PC-3 (cell line): ENCODE data around the gene NMNAT2. TPM values are rescaled to one million over a fixed set of nuclear protein-coding genes. Genes with fewer than 3 reads are reported as not detected.

Experiments used
- ATAC-seq: fragments of 200-7000 bp; cut with Tn5 transposase; 2 replicates; pipeline ENCODE4 v1.9.1; 2020; ENCODE audit warnings: mild to moderate bottlenecking, moderate library complexity
- BruUV-seq: library from RNA; stranded (reverse); fragments of 400-500 nt; replicated peaks from 2 replicates; lab custom pipeline; 2021; lab: Mats Ljungman, UMichigan
- CTCF ChIA-PET: fragments of 300-600 bp; sonication (Branson Sonifier 250); formaldehyde crosslinking; loops from one replicate; lab custom pipeline; 2022; ENCODE audit warnings: antibody characterized with exemption; lab: Charles Lee
- POLR2A ChIA-PET: fragments of 300-600 bp; sonication (Branson Sonifier 250); formaldehyde crosslinking; loops from one replicate; lab custom pipeline; 2022; ENCODE audit warnings: antibody characterized with exemption; ENCODE audit not compliant: unreplicated experiment; lab: Charles Lee
- DNase-seq: peaks from one replicate; pipeline ENCODE4 v3.0.0-alpha.2; 2015
- H2AFZ ChIP-seq: fragments of 300-600 bp; sonication (generic); 2 replicates; pipeline ENCODE4 v1.6.0; 2016; ENCODE audit warnings: antibody characterized with exemption, low read length
- H3F3A ChIP-seq: fragments of 300-600 bp; sonication (generic); one replicate; pipeline ENCODE4 v1.6.0; 2017; ENCODE audit warnings: antibody characterized with exemption, low read length, control low read depth, mild to moderate bottlenecking; ENCODE audit not compliant: unreplicated experiment
- H3K27ac ChIP-seq: fragments of 300-600 bp; sonication (generic); 2 replicates; pipeline ENCODE4 v1.5.1; 2016; ENCODE audit warnings: mild to moderate bottlenecking, low read length
- H3K27me3 ChIP-seq: fragments of 300-600 bp; sonication (generic); 2 replicates; pipeline ENCODE4 v1.6.1; 2016; ENCODE audit warnings: low read length, mixed read lengths
- H3K36me3 ChIP-seq: fragments of 300-600 bp; sonication (generic); 2 replicates; pipeline ENCODE4 v1.6.1; 2016; ENCODE audit warnings: low read depth, mixed run types, low read length, mixed read lengths
- H3K4me1 ChIP-seq: fragments of 300-600 bp; sonication (generic); 2 replicates; pipeline ENCODE4 v1.5.1; 2016; ENCODE audit warnings: low read length; ENCODE audit not compliant: insufficient read depth
- H3K4me2 ChIP-seq: fragments of 300-600 bp; sonication (generic); 2 replicates; pipeline ENCODE4 v1.6.0; 2016; ENCODE audit warnings: low read length
- H3K4me3 ChIP-seq: fragments of 300-600 bp; sonication (generic); 2 replicates; pipeline ENCODE4 v1.5.1; 2016; ENCODE audit warnings: mild to moderate bottlenecking, low read length, mixed read lengths
- H3K79me2 ChIP-seq: fragments of 300-600 bp; sonication (generic); 2 replicates; pipeline ENCODE4 v1.6.1; 2017; ENCODE audit warnings: low read length, mixed read lengths
- H3K9ac ChIP-seq: fragments of 300-600 bp; sonication (generic); 2 replicates; pipeline ENCODE4 v1.6.0; 2016; ENCODE audit warnings: mild to moderate bottlenecking, low read length
- H3K9me2 ChIP-seq: fragments of 300-600 bp; sonication (generic); replicated peaks from 2 replicates; pipeline ENCODE4 v1.6.1; 2016; ENCODE audit warnings: mixed run types, low read length, mixed read lengths
- H3K9me3 ChIP-seq: fragments of 300-600 bp; sonication (generic); 2 replicates; pipeline ENCODE4 v1.6.1; 2016; ENCODE audit warnings: low read length, mixed read lengths
- H4K20me1 ChIP-seq: fragments of 300-600 bp; sonication (generic); 2 replicates; pipeline ENCODE4 v1.6.1; 2016; ENCODE audit warnings: low read length, mixed read lengths
- CTCF ChIP-seq: fragments of 300-600 bp; sonication (generic); conservative IDR thresholded peaks from 2 replicates; pipeline ENCODE4 v1.5.1; 2017; ENCODE audit warnings: antibody characterized with exemption, low read depth, mild to moderate bottlenecking, low read length
- EZH2 ChIP-seq: fragments of 300-600 bp; sonication (generic); IDR thresholded peaks from one replicate; pipeline ENCODE4 v1.6.1; 2017; ENCODE audit warnings: antibody characterized with exemption, mild to moderate bottlenecking, low read length; ENCODE audit not compliant: unreplicated experiment
- EZH2phosphoT487 ChIP-seq: fragments of 300-600 bp; sonication (generic); IDR thresholded peaks from 2 replicates; pipeline ENCODE4 v1.6.1; 2018; ENCODE audit warnings: mild to moderate bottlenecking, antibody characterized with exemption, low read length, borderline replicate concordance
- intact Hi-C: fragments of 100-400 bp; cut with micrococcal nuclease; formaldehyde crosslinking; loops from 2 replicates; pipeline ENCODE4 v1.9.0; 2023
- total RNA-seq: library from RNA; depleted of rRNA; stranded (reverse); fragments of >200 nt; gene quantifications from 2 replicates; pipeline ENCODE4 v1.2.3, GENCODE V29; 2014

The NMNAT2 gene
- total RNA-seq, 1 experiment from 2014 or later: 6.0 TPM

DNA sequence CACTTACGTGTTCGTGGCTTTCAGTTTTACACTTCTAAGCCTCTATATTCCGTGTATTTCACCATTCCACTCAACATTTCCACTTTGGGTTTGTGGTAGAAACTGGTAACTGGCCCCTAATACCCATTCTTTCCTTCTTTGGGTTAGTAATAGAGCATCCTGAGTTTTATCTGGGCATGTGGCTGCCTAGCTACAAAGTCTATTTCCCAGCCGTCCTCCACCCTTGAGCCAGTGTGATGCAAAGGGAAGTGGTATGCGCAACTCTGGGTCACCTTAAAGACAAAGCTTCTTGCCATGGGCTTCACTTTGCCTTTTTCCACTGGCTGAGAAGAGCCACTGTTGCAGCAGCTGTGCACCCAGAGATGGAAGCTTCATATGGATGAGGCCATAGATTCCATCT is 158.3 kb downstream of the NMNAT2 start:
- CTCF ChIA-PET: no interaction called here
- H3K9me3 ChIP-seq: no peaks in the 10 kb centered on the region
- intact Hi-C loops: no loop called here
- no peaks in the 10 kb centered on the region for H3F3A ChIP-seq
- H3K27me3 ChIP-seq: no peaks in the 10 kb centered on the region
- no peaks in the 10 kb centered on the region for H4K20me1 ChIP-seq
- TF ChIP-seq EZH2 (no peak), EZH2phosphoT487 (no peak)
- no peaks in the 10 kb centered on the region for H3K36me3 ChIP-seq
- H3K4me2 ChIP-seq: no peak overlapping the region
- H2AFZ ChIP-seq: no peak overlapping the region
- no peaks in the 10 kb centered on the region for H3K79me2 ChIP-seq
- no peak overlapping the region for H3K4me3 ChIP-seq
- BruUV-seq: no TSS peak
- H3K4me1 ChIP-seq: no peaks in the 10 kb centered on the region
- no peak for ATAC-seq
- H3K9ac ChIP-seq: no peak overlapping the region
- POLR2A ChIA-PET: no interaction called here
- H3K27ac ChIP-seq: no peak overlapping the region
- no peaks in the 10 kb centered on the region for H3K9me2 ChIP-seq
- DNase-seq: no peak

GRCh38 chr1:183255073-183255472 is 163.1 kb downstream of the NMNAT2 start:
- no peak overlapping the region for H3K4me3 ChIP-seq
- ChIA-PET POLR2A (no interaction called here), CTCF (no interaction called here)
- H3K4me2 ChIP-seq: no peak overlapping the region
- no peaks in the 10 kb centered on the region for H3K9me3 ChIP-seq
- H3K27ac ChIP-seq: no peak overlapping the region
- no TSS peak for BruUV-seq
- DNase-seq (no peak), ATAC-seq (no peak)
- H3K9me2 ChIP-seq: no peaks in the 10 kb centered on the region
- intact Hi-C loops: no loop called here
- H3K4me1 ChIP-seq: no peaks in the 10 kb centered on the region
- H3K36me3 ChIP-seq: no peaks in the 10 kb centered on the region
- H2AFZ ChIP-seq: no peak overlapping the region
- no peak overlapping the region for H3K9ac ChIP-seq
- H3K27me3 ChIP-seq: no peaks in the 10 kb centered on the region
- no peaks in the 10 kb centered on the region for H3K79me2 ChIP-seq
- TF ChIP-seq EZH2: no peak
- TF ChIP-seq CTCF: no peak
- TF ChIP-seq EZH2phosphoT487: no peak
- no peaks in the 10 kb centered on the region for H4K20me1 ChIP-seq
- no peaks in the 10 kb centered on the region for H3F3A ChIP-seq

- Histone ChIP-seq H3K4me1 (no peaks in the 10 kb centered on the region), H3K36me3 (no peaks in the 10 kb centered on the region), H2AFZ (no peak overlapping the region), H3K4me3 (no peak overlapping the region), H3K27me3 (no peaks in the 10 kb centered on the region), H4K20me1 (no peaks in the 10 kb centered on the region), H3F3A (no peaks in the 10 kb centered on the region), H3K9me3 (no peaks in the 10 kb centered on the region), H3K9ac (no peak overlapping the region), H3K27ac (no peak overlapping the region), H3K4me2 (no peak overlapping the region), H3K79me2 (no peaks in the 10 kb centered on the region), H3K9me2 (no peaks in the 10 kb centered on the region)
- TF ChIP-seq EZH2phosphoT487 (no peak), CTCF (no peak), EZH2 (no peak)
- ChIA-PET CTCF (no interaction called here), POLR2A (no interaction called here)
- intact Hi-C loops: no loop called here
- BruUV-seq: no TSS peak
- DNase-seq: no peak
- ATAC-seq: no peak
Measured at GRCh38 chr1:183251959-183252450, 166.2 kb downstream of the NMNAT2 start.
